Adrenal gland (tissue), 12 donors: Measurements from ENCODE around the gene SLC13A4. TPM values are rescaled to one million over a fixed set of nuclear protein-coding genes. Genes with fewer than 3 reads are reported as not detected.
"Not testable (repeated sequence)": the region's sequence is repeated elsewhere in the genome, so short reads cannot be mapped to it uniquely, and the experiment has no call there.

Experiments
- DNase-seq, 7 donors: peaks; one replicate each; pipeline ENCODE4 v3.0.0-alpha.2; 2019 to 2020
- H3K27ac ChIP-seq, 5 donors: fragments of 200-600 bp; sonication (generic) in 4 of 5; 1 replicate in 3 of 5; 2 replicates in 2 of 5; pipeline versions ENCODE4 v1.5.1 to v1.8.0; 2016 to 2020; ENCODE audit warnings: mild to moderate bottlenecking in 1 of 5
- H3K27me3 ChIP-seq: fragments of 200-600 bp; 2 replicates; pipeline ENCODE4 v1.8.0; 2021
- H3K36me3 ChIP-seq, 2 donors: fragments of 200-600 bp; replicated peaks in 1 of 2; 1 replicate in 1 of 2; 2 replicates in 1 of 2; pipeline versions ENCODE4 v1.5.1 to v1.8.0; 2018 to 2022
- H3K4me1 ChIP-seq, 2 donors: fragments of 200-600 bp; replicated peaks in 1 of 2; 1 replicate in 1 of 2; 2 replicates in 1 of 2; pipeline versions ENCODE4 v1.5.1 to v1.8.0; 2018 to 2021
- H3K4me3 ChIP-seq, 4 donors: fragments of 200-600 bp; sonication (generic) in 3 of 4; one replicate each; pipeline ENCODE4 v1.5.1; 2016 to 2018
- H3K9me3 ChIP-seq, 3 donors: fragments of 200-600 bp; sonication (generic) in 1 of 3; replicated peaks in 1 of 3; 1 replicate in 2 of 3; 2 replicates in 1 of 3; pipeline versions ENCODE4 v1.5.1 to v1.8.0; 2016 to 2021
- POLR2A ChIP-seq, 2 donors: fragments of 450-650 bp; IDR thresholded peaks; one replicate each; pipeline ENCODE4 v1.6.1; 2017; ENCODE audit warnings: antibody characterized with exemption in 2 of 2, mild to moderate bottlenecking in 2 of 2, moderate library complexity in 1 of 2
- WGBS, 4 donors: extraction: QIAGEN DNeasy Blood & Tissue Kit in 2 of 4; methylation state at CpG; one replicate each; pipeline versions ENCODE4 v1.1.5 to v1.1.7; 2013 to 2017; 5-methylcytosine and 5-hydroxymethylcytosine counted together
- intact Hi-C, 2 donors: fragments of 100-400 bp; cut with DNase I; formaldehyde crosslinking; loops; one replicate each; pipeline versions ENCODE4 v1.14.1 to v1.15.0; 2022 to 2023
- polyA plus RNA-seq, 3 donors: library from polyadenylated mRNA; stranded (reverse); fragments of 200-250 nt in 2 of 3; fragments of 350-450 nt in 1 of 3; fragmentation: Illumina TruSeq in 1 of 3; extraction: RNeasy Lipid Tissue Mini Kit (QIAGEN cat#74804) in 1 of 3; gene quantifications; one replicate each; pipeline ENCODE4 v1.2.3, GENCODE V29; 2013 to 2014
- total RNA-seq, 9 donors: library from RNA; depleted of rRNA in 4 of 9; stranded (reverse); fragments of >200 nt in 4 of 9; fragments of 120-200 nt in 1 of 9; fragmentation: NEBNext Ultra II Directional in 1 of 9; extraction: Animal tissue kit (Norgen Biotek cat#: 25700) in 1 of 9; gene quantifications; one replicate each; pipeline versions ENCODE4 v1.1.0 to v1.2.4, GENCODE V29; 2013 to 2023
- TF ChIP-seq, protein P1 (sequence below), 6 experiments: fragments of 450-650 bp in 4 of 6; fragments of 200-600 bp in 2 of 6; sonication (generic) in 1 of 6; IDR thresholded peaks; 1 replicate in 5 of 6; 2 replicates in 1 of 6; pipeline versions ENCODE4 v1.5.1 to v1.8.0; 2016 to 2021; ENCODE audit warnings: antibody characterized with exemption in 6 of 6, mild to moderate bottlenecking in 2 of 6, moderate library complexity in 1 of 6
- donor health status: healthy with polysubstance abuse.
- donor health status: Bipolar disorder and iron deficiency.
- donor health status: DM: yes; HTN: yes; CAD: no.
- donor health status: DM: no; HTN: no; CAD: no.
- donor health status: DM: no; HTN: no; CAD: no.
- donor health status: DM: yes; HTN: yes; CAD: no.

SLC13A4 gene
- total and polyA plus RNA-seq, 12 donors = 0.14 to 0.97 (median 0.24) TPM; not detected in 6

DNA sequence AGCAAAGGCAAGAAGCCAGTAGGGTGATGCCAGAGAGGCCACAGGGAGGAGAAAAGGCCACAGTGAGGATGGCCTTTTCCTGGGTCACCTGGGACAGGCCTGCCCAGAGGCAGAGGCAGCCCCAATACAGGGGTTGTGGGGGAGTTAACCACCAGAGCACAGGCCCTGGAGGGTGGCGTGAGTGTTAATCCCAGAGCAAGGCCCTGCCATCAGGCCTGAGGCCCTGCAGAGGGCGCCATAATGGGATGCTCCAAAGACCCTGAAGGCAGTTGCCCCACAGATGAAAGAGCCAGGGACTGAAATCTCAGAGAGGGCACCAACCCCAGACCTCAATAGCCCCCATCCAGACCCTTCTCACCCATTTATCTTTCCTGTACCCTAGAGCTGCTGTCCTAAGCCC is 23.9 kb downstream of the SLC13A4 start:
- Histone ChIP-seq H3K27me3 (no peaks in the 10 kb centered on the region), H3K9me3 (no peaks in the 10 kb centered on the region), H3K4me3 (no peak overlapping the region), H3K36me3 (no peaks in the 10 kb centered on the region), H3K4me1 (no peaks in the 10 kb centered on the region), H3K27ac (no peak overlapping the region)
- WGBS, 4 donors = 79 to 83% (median 80%) methylated on average over 2 of the region's 2 CpGs; no CpG with 5 or more reads in 1 of the 4 donors
- intact Hi-C loops = no loop called here
- TF ChIP-seq, protein P1, sequence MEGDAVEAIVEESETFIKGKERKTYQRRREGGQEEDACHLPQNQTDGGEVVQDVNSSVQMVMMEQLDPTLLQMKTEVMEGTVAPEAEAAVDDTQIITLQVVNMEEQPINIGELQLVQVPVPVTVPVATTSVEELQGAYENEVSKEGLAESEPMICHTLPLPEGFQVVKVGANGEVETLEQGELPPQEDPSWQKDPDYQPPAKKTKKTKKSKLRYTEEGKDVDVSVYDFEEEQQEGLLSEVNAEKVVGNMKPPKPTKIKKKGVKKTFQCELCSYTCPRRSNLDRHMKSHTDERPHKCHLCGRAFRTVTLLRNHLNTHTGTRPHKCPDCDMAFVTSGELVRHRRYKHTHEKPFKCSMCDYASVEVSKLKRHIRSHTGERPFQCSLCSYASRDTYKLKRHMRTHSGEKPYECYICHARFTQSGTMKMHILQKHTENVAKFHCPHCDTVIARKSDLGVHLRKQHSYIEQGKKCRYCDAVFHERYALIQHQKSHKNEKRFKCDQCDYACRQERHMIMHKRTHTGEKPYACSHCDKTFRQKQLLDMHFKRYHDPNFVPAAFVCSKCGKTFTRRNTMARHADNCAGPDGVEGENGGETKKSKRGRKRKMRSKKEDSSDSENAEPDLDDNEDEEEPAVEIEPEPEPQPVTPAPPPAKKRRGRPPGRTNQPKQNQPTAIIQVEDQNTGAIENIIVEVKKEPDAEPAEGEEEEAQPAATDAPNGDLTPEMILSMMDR (IDR thresholded peaks at IDR 0.05) = peak in 1 of 6 experiments; percentile 10
- TF ChIP-seq POLR2A (IDR thresholded peaks at IDR 0.05) = no peak
- no peak for DNase-seq

DNA sequence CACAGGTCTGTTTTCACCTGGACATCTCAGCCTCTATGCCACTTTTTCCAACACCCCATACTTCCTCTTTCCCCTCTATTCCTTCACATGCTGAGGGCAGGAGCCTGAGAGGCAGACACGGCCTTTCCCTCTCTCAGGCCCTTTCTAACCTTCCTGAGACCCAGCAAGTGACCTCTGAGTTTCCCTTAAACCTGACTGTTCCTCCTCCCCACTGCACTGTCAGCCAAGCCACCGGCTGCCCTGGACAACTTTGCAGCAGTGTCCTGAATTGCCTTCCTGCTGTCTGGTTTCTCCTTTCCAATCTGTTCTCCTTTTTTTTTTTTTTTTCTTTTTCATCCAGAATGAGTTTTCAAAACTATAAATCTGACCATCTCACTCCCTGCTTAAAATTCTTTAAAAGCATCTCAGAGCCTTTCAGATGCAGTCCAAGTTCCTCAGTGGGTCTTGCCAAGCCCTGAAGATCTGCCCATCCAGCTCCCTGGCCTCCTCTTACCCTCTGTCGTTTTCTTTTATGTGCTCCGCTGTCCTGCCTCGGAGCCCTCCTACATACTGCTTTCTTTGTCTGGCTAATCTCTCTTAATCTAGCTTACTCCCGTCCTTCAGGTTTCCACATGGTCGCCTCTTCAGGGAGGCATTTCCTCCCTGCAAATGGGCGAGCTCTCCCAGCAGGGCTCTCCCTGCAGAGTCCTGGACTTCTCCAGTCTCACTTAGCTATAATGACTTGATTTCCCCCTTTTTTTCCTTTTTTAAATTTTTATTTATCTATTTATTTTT is 30.5 kb downstream of the SLC13A4 start:
- intact Hi-C loops = no loop called here
- H3K27me3 ChIP-seq = no peaks in the 10 kb centered on the region
- H3K36me3 ChIP-seq = no peaks in the 10 kb centered on the region
- 65 to 71% (median 70%) methylated on average over 8 of the region's 8 CpGs for WGBS, 4 donors
- H3K4me1 ChIP-seq = no peaks in the 10 kb centered on the region
- TF ChIP-seq POLR2A (IDR thresholded peaks at IDR 0.05) = no peak
- TF ChIP-seq, protein P1 (IDR thresholded peaks at IDR 0.05) = no peak
- no peak for DNase-seq
- no peaks in the 10 kb centered on the region for H3K9me3 ChIP-seq
- H3K4me3 ChIP-seq = no peak overlapping the region
- H3K27ac ChIP-seq = no peak overlapping the region

DNA sequence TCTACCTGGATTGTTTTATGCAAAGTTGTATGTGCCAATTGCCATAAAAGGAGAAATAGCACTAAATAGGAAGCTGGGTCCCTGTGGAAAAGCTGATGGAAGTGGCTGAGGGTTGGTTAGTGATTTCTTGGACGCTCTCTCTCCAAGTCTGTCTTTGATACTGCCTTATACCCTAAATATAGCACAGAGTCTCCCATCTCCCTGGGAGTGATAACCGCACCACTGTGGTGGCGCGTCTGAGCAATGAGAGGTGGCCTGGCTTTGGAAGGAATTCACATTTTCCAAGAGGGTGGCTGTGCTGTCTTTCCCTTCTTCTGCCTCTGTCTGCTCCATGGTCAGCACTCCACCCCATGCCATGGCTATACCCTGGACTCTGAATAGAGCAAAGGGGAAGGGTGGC is 34.4 kb downstream of the SLC13A4 start:
- intact Hi-C loops = no loop called here
- no peaks in the 10 kb centered on the region for H3K36me3 ChIP-seq
- H3K4me1 ChIP-seq = no peaks in the 10 kb centered on the region
- no peak overlapping the region for H3K4me3 ChIP-seq
- no peak for DNase-seq
- no peaks in the 10 kb centered on the region for H3K9me3 ChIP-seq
- 96 to 97% (median 97%) methylated on average over 2 to 4 of the region's 4 CpGs for WGBS, 4 donors
- TF ChIP-seq, protein P1 (IDR thresholded peaks at IDR 0.05) = no peak
- TF ChIP-seq POLR2A (IDR thresholded peaks at IDR 0.05) = no peak
- H3K27ac ChIP-seq = no peak overlapping the region
- no peaks in the 10 kb centered on the region for H3K27me3 ChIP-seq

DNA sequence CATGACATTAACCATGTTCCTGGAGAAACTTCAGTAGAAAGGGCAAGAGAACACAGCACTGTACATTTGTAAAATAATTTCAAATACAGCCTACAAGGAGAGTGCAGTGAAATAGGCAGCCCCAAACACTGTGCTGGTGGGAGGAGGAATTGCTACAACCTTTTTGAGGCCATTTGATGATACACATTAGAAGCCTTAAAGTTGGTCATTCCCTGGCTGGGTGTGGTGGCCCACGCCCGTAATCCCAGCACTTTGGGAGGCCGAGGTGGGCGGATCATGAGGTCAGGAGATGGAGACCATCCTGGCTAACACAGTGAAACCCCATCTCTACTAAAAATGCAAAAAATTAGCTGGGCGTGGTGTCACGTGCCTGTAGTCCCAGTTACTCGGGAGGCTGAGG is 35.4 kb downstream of the SLC13A4 start:
- H3K36me3 ChIP-seq, intact Hi-C loops, H3K4me3 ChIP-seq, H3K27ac ChIP-seq, H3K27me3 ChIP-seq, H3K4me1 ChIP-seq, H3K9me3 ChIP-seq, DNase-seq: not testable (repeated sequence)
- 97 to 99% (median 98%) methylated on average over 6 to 7 of the region's 7 CpGs for WGBS, 4 donors

DNA sequence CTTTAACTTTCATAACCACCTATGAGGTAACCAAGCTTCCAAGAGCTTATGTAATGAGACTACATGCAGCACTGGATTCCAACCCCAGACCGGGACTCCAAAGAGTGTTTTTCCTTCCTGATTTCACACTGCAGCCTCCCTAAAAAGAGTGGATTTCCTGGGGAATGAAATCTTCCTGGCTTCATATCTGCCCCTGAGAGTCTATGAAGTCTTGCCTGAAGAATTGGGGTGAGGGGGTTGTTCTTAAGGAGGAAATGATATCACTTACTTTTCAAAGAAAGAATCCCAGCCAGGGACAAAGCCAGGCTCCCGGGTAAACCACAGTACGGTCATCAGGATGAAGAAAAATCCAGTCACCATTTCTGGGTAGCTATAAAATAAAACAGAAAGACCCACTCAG is 35.9 kb downstream of the SLC13A4 start:
- no peak for DNase-seq
- intact Hi-C loops = no loop called here
- no peaks in the 10 kb centered on the region for H3K36me3 ChIP-seq
- H3K27ac ChIP-seq = no peak overlapping the region
- no peaks in the 10 kb centered on the region for H3K27me3 ChIP-seq
- H3K4me3 ChIP-seq = no peak overlapping the region
- TF ChIP-seq, protein P1 (IDR thresholded peaks at IDR 0.05) = no peak
- no peak for TF ChIP-seq POLR2A (IDR thresholded peaks at IDR 0.05)
- H3K4me1 ChIP-seq = no peaks in the 10 kb centered on the region
- WGBS, 4 donors = 73 to 91% (median 82%) methylated on average over 3 of the region's 3 CpGs
- H3K9me3 ChIP-seq = no peaks in the 10 kb centered on the region
